Measurements from ENCODE around the gene ARHGEF12. TPM values are rescaled to one million over a fixed set of nuclear protein-coding genes. Genes with fewer than 3 reads are reported as not detected.

Gene ARHGEF12
- 26.8 and 27.2 TPM in 2 replicates for total RNA-seq

DNA sequence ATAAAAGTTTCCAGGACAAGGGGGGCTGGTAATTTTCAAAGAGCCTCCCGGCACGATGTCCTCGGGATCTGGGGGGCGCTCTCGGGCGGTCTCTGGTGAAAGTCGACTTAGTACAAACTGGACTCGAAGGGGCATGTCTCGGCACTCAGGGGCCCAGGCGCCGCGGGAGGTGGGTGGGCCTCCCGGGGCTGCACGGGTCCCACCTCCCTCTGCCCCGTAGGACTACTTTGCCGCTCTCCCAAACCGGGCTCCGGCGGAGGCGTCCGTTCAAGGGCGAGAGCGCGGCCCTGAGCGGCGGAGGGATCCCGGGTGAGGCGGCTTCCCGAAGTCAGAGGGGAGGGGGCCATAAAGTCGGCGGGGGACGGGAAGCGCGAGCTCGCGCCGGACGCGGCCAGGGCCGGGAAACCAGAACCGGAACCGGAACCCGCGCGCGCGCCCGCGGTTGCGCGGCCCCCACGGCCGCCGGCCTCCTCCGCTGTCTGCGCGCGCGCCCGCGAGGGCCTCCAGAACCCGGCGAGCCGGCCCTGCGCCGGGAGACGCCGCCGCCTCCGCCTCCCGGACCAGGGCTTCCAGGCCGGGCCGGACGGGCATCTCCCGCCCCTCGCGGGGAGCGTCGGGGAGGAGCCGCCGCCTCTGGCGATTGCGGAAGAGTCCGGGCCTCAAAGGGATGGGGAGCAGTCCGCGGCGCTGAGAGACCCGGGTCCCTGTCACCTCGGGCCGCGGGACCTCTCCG is at the start of gene ARHGEF12:
Gene ARHGEF12, plus strand, starts transcription at position 506 of the 733 bp plus-strand sequence. CDS start 831 bp downstream, outside the sequence.
- intact Hi-C loops (cut with micrococcal nuclease), result loop anchor here (1.0 to 10.0 kb wide), 9 partner anchors 8 to 956 kb away; partner anchors contain the start of genes GRIK4, NECTIN1, SC5D and TBCEL

GRCh38 chr11:120288021-120288420 is 48.2 kb upstream of the ARHGEF12 start:
- intact Hi-C loops (cut with micrococcal nuclease), result no loop called here

DNA sequence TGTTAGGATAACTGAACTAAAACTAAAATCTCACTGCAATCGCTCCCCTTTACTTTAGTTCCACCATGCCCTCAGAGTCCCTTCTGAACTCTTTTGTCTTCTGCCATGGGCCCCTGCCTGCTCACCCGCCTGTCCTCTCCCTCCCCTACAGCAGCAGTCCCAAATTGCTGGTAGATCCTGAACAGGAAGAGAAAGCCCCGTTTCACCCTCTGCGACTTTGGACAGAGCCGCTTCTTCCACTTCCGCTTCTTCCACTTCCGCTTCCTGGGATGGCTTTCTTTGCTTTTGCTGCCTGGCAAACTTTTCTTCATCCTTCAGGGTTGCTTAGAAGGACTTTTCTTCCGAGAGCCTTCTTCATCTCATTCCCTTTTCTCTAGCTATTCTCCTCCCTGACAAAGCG is 46.8 kb upstream of the ARHGEF12 start:
- intact Hi-C loops (cut with micrococcal nuclease), result no loop called here

GRCh38 chr11:120290956-120291355 is 45.3 kb upstream of the ARHGEF12 start:
- intact Hi-C loops (cut with micrococcal nuclease), result no loop called here

DNA sequence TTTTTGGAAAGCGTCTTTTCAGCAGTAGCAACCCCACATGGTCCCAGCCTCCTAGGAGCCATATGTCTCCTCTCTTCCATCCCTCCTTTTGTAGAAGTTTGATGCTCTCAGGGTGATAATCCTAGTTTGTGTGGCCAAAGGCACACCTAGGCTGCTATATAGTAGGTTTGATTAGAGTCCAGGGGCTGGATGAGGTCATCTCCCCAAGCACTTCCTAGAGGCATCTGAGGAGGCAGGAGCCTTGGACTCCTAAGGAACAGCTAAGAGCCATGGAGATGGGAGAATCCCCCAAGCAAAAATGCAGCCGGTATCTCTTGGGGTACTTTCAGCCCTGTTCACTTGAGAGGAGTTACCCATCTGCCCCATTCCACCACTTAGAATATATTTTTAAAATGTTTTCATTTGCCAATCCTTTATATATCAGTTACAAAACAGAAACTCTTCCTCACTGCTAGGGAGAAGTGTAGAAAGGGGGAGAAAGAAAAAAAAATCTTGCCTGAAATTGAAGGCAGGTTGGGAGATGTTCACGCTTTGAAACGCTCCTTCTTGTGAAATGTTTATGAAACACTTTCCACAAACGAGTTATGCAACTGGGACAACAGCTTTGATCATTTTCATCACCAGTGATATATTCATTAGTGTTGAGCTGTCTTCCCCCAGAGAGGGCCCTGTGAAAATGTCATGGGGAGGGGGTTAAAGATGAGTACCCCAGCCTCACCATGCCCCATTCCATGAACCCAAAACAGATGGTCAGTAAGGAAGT is 43.0 kb upstream of the ARHGEF12 start:
- intact Hi-C loops (cut with micrococcal nuclease), result no loop called here

- intact Hi-C loops (cut with micrococcal nuclease), result no loop called here
Measured at GRCh38 chr11:120294096-120294495, 42.1 kb upstream of the ARHGEF12 start.

GRCh38 chr11:120295099-120295498 is 41.1 kb upstream of the ARHGEF12 start:
- intact Hi-C loops (cut with micrococcal nuclease), result no loop called here

- intact Hi-C loops (cut with micrococcal nuclease), result no loop called here
Measured at GRCh38 chr11:120296554-120296953, 39.7 kb upstream of the ARHGEF12 start.

GRCh38 chr11:120298461-120298860 is 37.8 kb upstream of the ARHGEF12 start:
- intact Hi-C loops (cut with micrococcal nuclease), result no loop called here

- intact Hi-C loops (cut with micrococcal nuclease), result loop anchor here (5.0 kb wide), 1 partner anchor 635 kb away; no protein-coding TSS in a partner anchor
Measured at GRCh38 chr11:120302001-120302805, 34.0 kb upstream of the ARHGEF12 start.

DNA sequence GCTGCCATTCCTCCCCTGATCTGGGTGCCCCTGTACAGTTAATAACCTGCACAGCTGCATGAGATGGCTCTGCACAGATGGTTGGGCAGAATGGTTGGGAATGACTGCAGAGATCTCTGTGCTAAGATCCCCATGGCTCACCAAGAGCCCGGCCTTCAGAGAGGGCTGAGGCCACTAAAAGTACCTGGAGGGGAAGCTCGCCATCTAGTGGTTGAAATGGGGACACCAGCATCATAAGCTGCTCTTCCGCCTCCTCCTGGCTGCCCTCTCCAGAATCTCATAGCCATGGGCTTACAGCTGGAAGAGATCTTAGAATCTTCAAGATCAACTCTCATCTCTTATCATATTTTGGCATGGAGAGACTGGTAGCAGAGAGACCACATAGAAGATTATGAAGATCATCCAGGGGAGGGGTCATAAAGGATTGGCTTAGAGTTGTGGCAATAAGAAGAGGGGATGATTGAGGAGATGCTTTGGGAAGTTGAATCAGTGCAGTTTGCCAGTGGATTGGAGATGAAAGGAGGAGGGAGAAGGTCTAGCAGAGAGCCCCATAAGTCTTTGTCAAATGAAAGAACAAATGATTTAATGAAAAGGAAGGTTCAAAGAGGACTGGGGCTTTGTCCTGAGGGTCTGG is 33.1 kb upstream of the ARHGEF12 start:
- intact Hi-C loops (cut with micrococcal nuclease), result loop anchor here (1.0 to 5.0 kb wide), 4 partner anchors 55 to 636 kb away; no protein-coding TSS in a partner anchor

DNA sequence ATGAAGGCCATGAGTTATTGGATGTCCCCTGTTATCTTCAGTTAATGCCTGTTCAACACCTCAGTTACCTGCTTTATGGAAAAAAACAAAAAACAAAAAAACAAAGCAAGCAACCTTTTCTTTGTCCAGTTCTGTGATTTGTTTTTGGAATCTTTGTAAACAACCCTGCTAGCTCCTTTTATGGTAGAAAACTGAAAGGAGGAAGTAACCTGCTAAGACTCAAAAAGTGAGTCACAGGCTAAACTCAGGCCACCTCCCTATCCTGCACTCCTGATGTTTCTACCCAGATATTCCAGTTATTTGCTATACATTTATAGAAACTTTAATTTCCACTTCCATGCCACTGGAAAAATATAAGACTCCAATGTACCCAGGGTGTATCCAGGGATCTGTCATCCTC is 31.7 kb upstream of the ARHGEF12 start:
- intact Hi-C loops (cut with micrococcal nuclease), result loop anchor here (5.0 kb wide), 1 partner anchor 637 kb away; no protein-coding TSS in a partner anchor

- intact Hi-C loops (cut with micrococcal nuclease), result no loop called here
Measured at GRCh38 chr11:120305286-120305685, 30.9 kb upstream of the ARHGEF12 start.

DNA sequence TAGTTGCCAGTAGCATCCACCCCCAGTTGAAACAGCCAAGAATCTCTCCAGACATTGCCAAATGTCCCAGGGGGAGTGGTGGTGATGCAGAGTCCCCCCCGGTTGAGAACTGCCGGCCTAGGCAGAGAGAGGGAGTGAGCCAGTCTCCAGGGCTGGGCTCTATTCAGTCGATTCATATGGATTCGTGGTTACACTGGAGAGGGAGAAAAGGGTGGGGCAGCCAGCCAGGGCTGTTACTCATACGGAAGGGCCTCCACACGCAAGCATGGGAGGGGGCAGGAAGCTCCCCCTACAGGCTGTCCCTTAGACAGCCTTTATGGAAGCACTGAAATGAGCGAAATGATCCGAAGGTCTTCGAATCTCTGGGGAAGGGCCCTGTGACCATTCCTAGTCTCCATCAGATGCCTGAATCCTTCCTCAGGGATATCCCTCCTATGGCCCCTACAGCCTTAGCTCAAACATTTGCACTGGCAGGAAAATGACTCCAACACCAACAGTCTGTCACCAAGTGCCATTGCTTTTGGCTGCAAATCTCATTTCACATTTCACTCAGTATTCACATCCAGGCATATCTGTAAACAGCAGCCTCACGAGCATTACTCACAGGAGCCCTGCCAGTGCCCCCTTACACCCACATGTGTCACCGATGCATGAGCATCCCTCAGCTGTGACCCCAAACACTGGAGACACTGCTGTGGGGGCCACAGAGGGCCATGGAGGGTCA is 29.5 kb upstream of the ARHGEF12 start:
- intact Hi-C loops (cut with micrococcal nuclease), result no loop called here

DNA sequence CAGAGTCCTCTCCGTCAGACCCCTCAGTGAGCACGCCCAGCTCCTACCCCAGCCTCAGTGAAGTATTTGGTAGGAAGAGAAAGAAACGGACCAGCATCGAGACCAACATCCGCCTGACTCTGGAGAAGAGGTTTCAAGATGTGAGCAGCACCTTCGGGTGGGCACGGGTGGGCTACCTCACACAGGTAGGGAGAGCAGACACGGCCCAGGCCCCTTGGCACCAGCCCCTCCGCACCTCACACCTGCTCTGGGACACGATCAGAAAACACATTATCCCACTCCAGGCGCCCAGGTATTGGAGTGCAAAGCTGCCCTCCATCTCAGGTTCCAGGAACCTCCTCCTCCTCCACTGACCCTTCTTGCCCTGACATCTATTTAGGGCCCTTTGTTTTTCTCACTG is 28.7 kb upstream of the ARHGEF12 start:
- intact Hi-C loops (cut with micrococcal nuclease), result no loop called here

DNA sequence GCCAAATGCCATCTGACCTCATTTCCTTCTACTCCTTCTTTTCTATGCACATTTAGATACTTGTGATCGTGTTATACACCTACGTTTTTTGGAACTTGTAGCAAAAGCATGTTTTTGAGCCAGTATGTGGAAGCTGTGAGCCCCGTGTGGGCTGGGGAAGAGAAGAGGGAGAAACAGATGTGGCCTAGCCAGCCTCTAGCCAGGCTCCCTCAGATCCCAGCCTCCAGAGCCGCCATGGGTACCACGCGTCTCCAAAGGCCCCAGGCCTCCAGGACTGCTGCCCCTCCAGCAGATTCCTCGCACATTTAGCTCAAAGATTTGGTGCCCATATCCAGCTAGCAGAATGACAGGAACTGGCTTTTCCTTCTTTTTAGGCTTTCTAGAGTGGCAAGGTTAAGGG is 28.1 kb upstream of the ARHGEF12 start:
- intact Hi-C loops (cut with micrococcal nuclease), result no loop called here

- intact Hi-C loops (cut with micrococcal nuclease), result no loop called here
Measured at GRCh38 chr11:120310870-120311269, 25.3 kb upstream of the ARHGEF12 start.

DNA sequence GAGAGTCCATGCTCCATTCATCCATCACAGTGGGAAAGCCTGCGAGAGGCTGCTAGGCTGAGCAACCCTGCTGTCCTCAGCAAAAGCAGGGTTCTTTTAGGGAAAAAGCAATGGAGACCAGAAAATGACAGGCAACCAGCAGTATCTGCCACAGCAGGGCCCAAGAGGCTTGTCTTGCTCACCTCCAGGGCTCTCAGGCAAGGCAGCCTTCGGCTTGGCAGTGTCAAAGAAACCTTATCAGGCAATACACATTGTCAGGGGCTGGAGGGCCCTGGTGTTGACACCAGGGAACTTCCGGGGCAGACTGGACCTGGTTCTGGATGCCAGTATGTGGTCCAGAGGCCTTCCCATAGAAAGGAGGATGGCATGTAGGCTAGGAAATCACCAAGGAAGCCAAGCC is 21.4 kb upstream of the ARHGEF12 start:
- intact Hi-C loops (cut with micrococcal nuclease), result no loop called here

GRCh38 chr11:120316880-120317688 is 19.1 kb upstream of the ARHGEF12 start:
- intact Hi-C loops (cut with micrococcal nuclease), result no loop called here

All from T-helper 1 cell treated with Interleukin-12 subunit alpha and Interleukin-12 subunit beta and Interleukin-4 antibody, amounts not matched to agents 30 ng/mL and 1 ng/mL, for 36 hours (primary cell).